ENCODE measurements around the gene STXBP4.

The STXBP4 gene

GRCh38 chr17:55124730-55125360, 156.3 kb downstream of the STXBP4 start:
- DNase-seq (ENCODE audit: low read depth) = no peak

GRCh38 chr17:55133583-55133982, 165.0 kb downstream of the STXBP4 start:
- DNase-seq (ENCODE audit: low read depth) = no peak

- DNase-seq (ENCODE audit: low read depth) = no peak
Measured at GRCh38 chr17:55134486-55135157, 166.1 kb downstream of the STXBP4 start.

GRCh38 chr17:55140809-55141208, 172.2 kb downstream of the STXBP4 start:
- no peak for DNase-seq (ENCODE audit: low read depth)

- DNase-seq (ENCODE audit: low read depth) = no peak
Measured at GRCh38 chr17:55144518-55144917, 176.0 kb downstream of the STXBP4 start.

- DNase-seq (ENCODE audit: low read depth) = no peak
Measured at GRCh38 chr17:55149485-55149884, 180.9 kb downstream of the STXBP4 start.

- DNase-seq (ENCODE audit: low read depth) = no peak
Measured at GRCh38 chr17:55152236-55152635, 183.7 kb downstream of the STXBP4 start.

- no peak for DNase-seq (ENCODE audit: low read depth)
Measured at GRCh38 chr17:55154101-55154500, 185.5 kb downstream of the STXBP4 start.

GRCh38 chr17:55155856-55156560, 187.4 kb downstream of the STXBP4 start:
- no peak for DNase-seq (ENCODE audit: low read depth)

GRCh38 chr17:55157165-55157564, 188.6 kb downstream of the STXBP4 start:
- no peak for DNase-seq (ENCODE audit: low read depth)

GRCh38 chr17:55158439-55158838, 189.9 kb downstream of the STXBP4 start:
- DNase-seq (ENCODE audit: low read depth) = no peak

GRCh38 chr17:55159251-55159650, 190.7 kb downstream of the STXBP4 start:
- DNase-seq (ENCODE audit: low read depth) = no peak

- no peak for DNase-seq (ENCODE audit: low read depth)
Measured at GRCh38 chr17:55160501-55160900, 191.9 kb downstream of the STXBP4 start.

GRCh38 chr17:55161935-55162555, 193.5 kb downstream of the STXBP4 start:
- no peak for DNase-seq (ENCODE audit: low read depth)

GRCh38 chr17:55162556-55162946, 194.0 kb downstream of the STXBP4 start:
- DNase-seq (ENCODE audit: low read depth) = no peak

GRCh38 chr17:55163408-55163807, 194.8 kb downstream of the STXBP4 start:
- no peak for DNase-seq (ENCODE audit: low read depth)

- no peak for DNase-seq (ENCODE audit: low read depth)
Measured at GRCh38 chr17:55166506-55166905, 197.9 kb downstream of the STXBP4 start.

- no peak for DNase-seq (ENCODE audit: low read depth)
Measured at GRCh38 chr17:55167024-55167725, 198.6 kb downstream of the STXBP4 start.

GRCh38 chr17:55168958-55169687, 200.6 kb downstream of the STXBP4 start:
- no peak for DNase-seq (ENCODE audit: low read depth)

- DNase-seq (ENCODE audit: low read depth) = no peak
Measured at GRCh38 chr17:55171634-55172328, 203.2 kb downstream of the STXBP4 start.

- DNase-seq (ENCODE audit: low read depth) = no peak
Measured at GRCh38 chr17:55172612-55173011, 204.0 kb downstream of the STXBP4 start.
